ENCODE measurements around the gene LRRC8C.
"Not testable (repeated sequence)": the region's sequence is repeated elsewhere in the genome, so short reads cannot be mapped to it uniquely, and the experiment has no call there.

The LRRC8C gene

GRCh38 chr1:89629146-89629545, 3.8 kb upstream of the LRRC8C start:
- Histone ChIP-seq H3K4me3 (IDR thresholded peaks at IDR 0.05; ENCODE audit: insufficient read depth, low read depth, low read length) (no peak overlapping the region), H3K4me2 (peak overlapping the region; percentile 51), H3K27me3 (ENCODE audit: insufficient read depth, low read depth) (no peaks in the 10 kb centered on the region), H3K36me3 (ENCODE audit: insufficient read depth) (no peaks in the 10 kb centered on the region), H4K20me1 (ENCODE audit: insufficient read depth) (no peaks in the 10 kb centered on the region), H2AFZ (ENCODE audit: low read depth) (0 out of 2 replicates have a peak overlapping the region, but pooled peaks have one; percentile 22), H3K9ac (no peak overlapping the region), H3K27ac (peak overlapping the region; percentile 45; the same call in 1 of the 2 replicates), H3K4me1 (ENCODE audit: low read depth, poor library complexity, severe bottlenecking) (peaks cover 46% of the 10 kb centered on the region), H3K79me2 (ENCODE audit: insufficient read depth, low read depth) (0 out of 2 replicates have a peak, but pooled peaks cover 1% of the 10 kb centered on the region)
- no peak for TF ChIP-seq CTCF (conservative IDR thresholded peaks at IDR 0.05; ENCODE audit: low read depth, low read length)

- not testable (repeated sequence) for H3K4me3 ChIP-seq (IDR thresholded peaks at IDR 0.05; ENCODE audit: insufficient read depth, low read depth, low read length); H3K36me3 ChIP-seq (ENCODE audit: insufficient read depth); H2AFZ ChIP-seq (ENCODE audit: low read depth); H4K20me1 ChIP-seq (ENCODE audit: insufficient read depth); H3K79me2 ChIP-seq (ENCODE audit: insufficient read depth, low read depth); H3K27me3 ChIP-seq (ENCODE audit: insufficient read depth, low read depth); H3K9ac ChIP-seq
- H3K27ac ChIP-seq, result peak overlapping the region; percentile 45; the same call in 1 of the 2 replicates
- H3K4me2 ChIP-seq, result peak overlapping the region; percentile 51; the same call in 1 of the 2 replicates
- peaks cover 50% of the 10 kb centered on the region for H3K4me1 ChIP-seq (ENCODE audit: low read depth, poor library complexity, severe bottlenecking)
Observed at GRCh38 chr1:89629600-89629999, 3.3 kb upstream of the LRRC8C start.

DNA sequence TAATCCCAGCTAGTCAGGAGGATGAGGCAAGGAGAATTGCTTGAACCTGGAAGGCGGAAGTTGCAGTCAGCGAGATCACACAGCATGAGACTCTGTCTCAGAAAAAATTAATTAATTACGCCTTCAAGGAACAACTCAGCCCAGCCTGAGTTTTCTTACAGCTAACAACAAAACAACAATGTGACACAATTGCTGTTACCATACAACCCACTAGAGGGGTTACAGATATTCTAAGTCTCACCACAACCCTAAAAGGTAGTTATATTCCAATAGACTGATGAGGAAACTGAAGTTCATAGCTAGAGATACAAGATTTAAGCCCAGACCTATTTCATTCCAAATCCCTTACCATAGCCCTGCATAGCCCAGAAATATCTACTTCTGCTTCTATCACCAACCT, 2.9 kb upstream of the LRRC8C start:
- Histone ChIP-seq H3K36me3 (ENCODE audit: insufficient read depth) (no peaks in the 10 kb centered on the region), H2AFZ (ENCODE audit: low read depth) (no peak overlapping the region), H3K4me2 (peak overlapping the region; percentile 51; the same call in 1 of the 2 replicates), H3K27ac (no peak overlapping the region; the same call in 1 of the 2 replicates), H3K9ac (no peak overlapping the region), H3K79me2 (ENCODE audit: insufficient read depth, low read depth) (0 out of 2 replicates have a peak, but pooled peaks cover 3% of the 10 kb centered on the region), H3K4me1 (ENCODE audit: low read depth, poor library complexity, severe bottlenecking) (peaks cover 54% of the 10 kb centered on the region), H3K4me3 (IDR thresholded peaks at IDR 0.05; ENCODE audit: insufficient read depth, low read depth, low read length) (no peak overlapping the region), H3K27me3 (ENCODE audit: insufficient read depth, low read depth) (no peaks in the 10 kb centered on the region), H4K20me1 (ENCODE audit: insufficient read depth) (no peaks in the 10 kb centered on the region)
- no peak for TF ChIP-seq CTCF (conservative IDR thresholded peaks at IDR 0.05; ENCODE audit: low read depth, low read length)

- no peak for TF ChIP-seq CTCF (conservative IDR thresholded peaks at IDR 0.05; ENCODE audit: low read depth, low read length)
- Histone ChIP-seq H3K27me3 (ENCODE audit: insufficient read depth, low read depth) (no peaks in the 10 kb centered on the region), H3K4me2 (peak overlapping the region; percentile 63; the same call in 1 of the 2 replicates), H3K36me3 (ENCODE audit: insufficient read depth) (no peaks in the 10 kb centered on the region), H3K4me1 (ENCODE audit: low read depth, poor library complexity, severe bottlenecking) (peaks cover 54% of the 10 kb centered on the region), H3K4me3 (IDR thresholded peaks at IDR 0.05; ENCODE audit: insufficient read depth, low read depth, low read length) (no peak overlapping the region), H4K20me1 (ENCODE audit: insufficient read depth) (no peaks in the 10 kb centered on the region), H3K27ac (no peak overlapping the region), H2AFZ (ENCODE audit: low read depth) (peak overlapping the region; percentile 69), H3K9ac (peak overlapping the region; percentile 44; the same call in 1 of the 2 replicates), H3K79me2 (ENCODE audit: insufficient read depth, low read depth) (0 out of 2 replicates have a peak, but pooled peaks cover 3% of the 10 kb centered on the region)
Observed at GRCh38 chr1:89631816-89632656, 884 bp upstream of the LRRC8C start.

All from KMS-11 (cell line).